GM19395 (cell line): ENCODE measurements around the gene AHNAK2.
"Not testable (repeated sequence)": the region's sequence is repeated elsewhere in the genome, so short reads cannot be mapped to it uniquely, and the experiment has no call there.

Experiments
- ATAC-seq: cut with Tn5 transposase; IDR thresholded peaks from one replicate; pipeline ENCODE4 v1.9.1; 2021; ENCODE audit warnings: mild to moderate bottlenecking, moderate library complexity; ENCODE audit not compliant: unreplicated experiment

The AHNAK2 gene

DNA sequence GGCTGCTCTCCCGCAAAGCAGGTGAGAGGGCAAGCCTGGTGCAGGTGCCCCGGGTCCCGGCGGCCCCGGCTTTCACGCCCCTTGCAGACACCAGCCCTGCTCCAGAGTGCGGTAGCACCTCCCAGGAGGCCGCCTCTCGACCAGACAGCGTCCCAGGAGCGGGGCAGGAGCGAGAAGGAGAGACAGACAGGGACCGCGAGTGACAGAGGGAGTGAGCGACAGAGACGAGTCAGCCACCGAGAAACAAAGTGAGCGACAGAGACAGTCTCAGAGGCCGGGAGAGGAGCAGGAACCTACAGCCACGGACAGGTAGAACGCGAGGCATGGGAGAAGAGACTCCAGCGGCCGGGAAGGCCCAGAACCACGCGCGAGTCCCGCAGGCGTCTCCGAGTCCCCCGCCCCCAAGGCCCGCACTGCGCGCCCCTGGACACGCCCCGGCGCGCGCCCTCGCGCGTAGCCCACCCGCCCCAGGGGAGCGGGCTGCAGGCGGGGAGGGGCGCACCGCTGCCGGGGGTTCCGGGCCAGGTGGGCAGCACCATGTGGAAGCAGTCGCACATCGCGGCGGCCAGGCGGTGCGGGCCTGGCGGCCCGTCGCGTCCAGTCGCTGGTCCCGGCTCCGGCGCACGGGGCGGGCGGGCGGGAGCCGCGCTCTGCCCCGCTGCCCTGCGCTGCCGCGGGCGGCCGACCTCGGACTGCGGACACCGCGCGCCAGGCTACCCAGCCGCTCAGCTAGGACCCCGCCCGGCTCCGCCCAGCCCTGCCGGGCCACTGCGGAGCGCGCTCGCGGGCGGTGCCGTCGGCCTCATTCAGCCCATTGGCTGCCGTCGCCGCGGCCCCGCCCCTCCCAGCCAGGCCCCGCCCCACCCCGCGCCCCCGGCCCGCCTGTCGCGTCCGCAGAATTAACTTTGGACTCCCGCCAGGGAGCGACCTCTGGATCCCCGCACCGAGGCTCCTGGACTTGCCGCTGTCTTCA lies at the start of gene AHNAK2:
TSS of gene AHNAK2 (minus strand) at position 694 of the 973 bp plus-strand sequence. CDS start at position 557, 137 bp downstream.
- no peak for ATAC-seq

DNA sequence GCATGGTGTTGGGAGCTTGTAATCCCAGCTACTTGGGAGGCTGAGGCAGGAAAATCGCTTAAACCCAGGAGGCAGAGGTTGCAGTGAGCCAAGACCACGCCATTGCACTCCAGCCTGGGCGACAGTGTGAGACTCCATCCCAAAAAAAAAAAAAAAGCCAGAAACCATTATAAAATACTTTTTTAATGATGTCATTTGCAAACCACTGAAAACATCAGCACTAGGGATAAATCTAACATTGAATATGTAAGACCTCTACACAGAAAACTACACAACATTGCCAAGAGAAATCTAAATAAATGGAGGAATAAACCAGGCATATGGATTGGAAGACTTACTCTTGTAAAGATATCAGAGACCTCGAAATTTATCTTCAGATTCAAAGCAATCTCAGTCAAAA lies 49.5 kb upstream of the AHNAK2 start:
- not testable (repeated sequence) for ATAC-seq

DNA sequence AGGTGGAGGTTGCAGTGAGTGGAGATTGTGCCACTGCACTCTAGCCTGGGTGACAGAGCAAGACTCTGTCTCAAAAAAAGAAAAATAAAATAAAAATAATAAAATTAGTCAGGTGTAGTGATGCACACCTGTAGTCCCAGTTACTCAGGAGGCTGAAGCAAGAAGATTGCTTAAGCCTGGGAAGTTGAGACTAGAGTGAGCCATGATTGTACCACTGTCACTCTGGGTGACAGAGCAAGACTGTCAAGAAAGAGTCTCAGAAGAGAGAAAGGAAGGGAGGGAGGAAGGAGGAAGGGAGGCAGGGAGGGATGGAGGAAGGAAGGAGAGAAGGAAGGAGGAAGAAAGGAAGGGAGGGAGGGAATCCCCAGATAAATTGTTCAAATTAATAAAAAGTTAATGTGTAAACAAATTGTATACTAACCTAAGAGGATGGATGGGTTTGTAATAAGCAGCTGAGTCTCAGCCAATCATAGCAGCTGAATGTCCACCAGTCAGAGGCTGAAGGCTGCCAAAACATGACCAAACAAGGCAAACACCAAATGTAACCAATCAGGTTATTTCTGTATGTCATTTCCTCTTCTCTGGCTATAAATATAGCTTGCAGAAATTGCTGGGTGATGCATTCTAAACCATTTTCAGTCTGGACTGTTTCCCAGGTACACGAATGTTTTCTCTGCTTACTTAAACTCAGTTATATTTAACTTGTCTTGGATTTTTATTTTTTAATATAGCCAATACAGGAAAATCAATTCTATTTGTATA lies 48.8 kb upstream of the AHNAK2 start:
- no peak for ATAC-seq

DNA sequence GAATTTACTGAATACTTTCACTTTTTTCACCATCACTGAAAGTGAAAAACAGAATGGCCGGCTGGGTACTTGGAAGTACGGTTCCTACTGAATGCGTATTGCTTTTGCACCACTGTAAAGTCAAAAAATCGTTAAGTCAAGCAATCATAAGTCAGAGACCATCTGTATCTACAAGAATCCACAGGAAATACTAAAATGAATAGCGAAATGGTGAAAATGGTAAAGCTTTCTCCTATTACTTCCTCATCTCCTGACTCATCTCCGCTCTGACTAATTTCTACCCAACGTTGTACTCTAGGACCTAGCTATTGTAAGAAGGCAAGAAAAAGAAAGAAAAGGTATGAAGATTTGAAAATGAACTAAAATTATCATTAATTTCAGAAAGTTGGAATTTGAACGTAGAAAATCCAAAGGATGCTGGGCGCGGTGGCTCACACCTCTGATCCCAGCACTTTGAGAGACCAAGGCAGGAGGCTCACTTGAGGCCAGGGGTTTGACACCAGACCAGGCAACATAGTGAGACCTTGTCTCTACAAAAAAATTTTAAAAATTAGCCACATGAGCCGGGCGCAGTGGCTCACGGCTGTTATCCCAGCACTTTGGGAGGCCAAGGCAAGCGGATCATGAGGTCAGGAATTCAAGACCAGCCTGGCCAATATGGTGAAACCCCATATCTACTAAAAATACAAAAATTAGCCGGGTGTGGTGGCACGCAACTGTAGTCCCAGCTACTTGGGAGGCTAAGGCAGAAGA lies 48.0 kb upstream of the AHNAK2 start:
- ATAC-seq: no peak

DNA sequence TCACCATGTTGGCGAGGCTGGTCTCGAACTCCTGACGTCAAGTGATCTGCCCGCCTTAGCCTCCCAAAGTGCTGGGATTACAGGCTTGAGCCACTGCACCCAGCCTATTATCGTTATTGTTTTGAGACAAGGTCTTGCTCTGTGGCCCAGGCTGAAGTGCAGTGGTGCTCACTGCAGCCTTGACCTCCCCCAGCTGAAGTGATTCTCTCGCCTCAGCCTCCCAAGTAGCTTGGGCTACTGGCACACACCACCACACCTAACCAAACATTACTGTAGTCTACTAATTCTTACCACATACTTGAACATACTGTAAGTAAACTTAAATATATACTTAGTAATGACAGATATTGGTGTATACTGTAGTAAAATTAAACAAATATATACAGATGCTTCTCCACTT lies 47.3 kb upstream of the AHNAK2 start:
- no peak for ATAC-seq

DNA sequence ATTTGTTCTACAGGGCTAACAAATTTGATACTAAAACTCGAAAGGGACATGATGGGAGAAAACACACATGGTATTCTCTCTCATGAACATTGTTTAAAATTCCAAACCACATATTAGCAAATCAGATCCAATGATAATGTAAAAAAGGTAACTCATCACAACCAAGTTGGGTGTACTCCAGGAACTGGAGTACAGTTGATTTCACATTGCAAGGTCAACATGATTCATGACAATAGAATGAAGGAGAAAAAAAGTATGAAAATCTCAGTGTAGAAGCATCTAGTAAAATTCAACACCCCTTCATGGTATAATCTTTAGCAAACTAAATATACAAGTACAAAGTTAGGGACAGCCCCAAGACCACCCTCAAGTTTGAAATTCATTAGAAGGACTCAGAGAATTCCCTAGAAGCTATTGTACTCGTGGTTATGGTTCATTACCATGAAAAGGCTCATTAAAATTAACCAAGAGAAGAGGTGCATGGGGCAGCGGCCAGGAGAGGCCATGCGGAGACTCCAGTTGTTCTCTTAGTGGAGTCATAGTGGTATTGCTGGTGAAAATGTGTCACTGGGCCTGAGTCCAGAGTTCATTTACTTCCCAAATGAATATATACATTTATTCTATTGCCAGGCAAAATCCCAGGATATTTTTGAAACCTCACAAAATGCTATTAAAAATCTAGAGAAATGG lies 45.8 kb upstream of the AHNAK2 start:
- ATAC-seq: no peak

DNA sequence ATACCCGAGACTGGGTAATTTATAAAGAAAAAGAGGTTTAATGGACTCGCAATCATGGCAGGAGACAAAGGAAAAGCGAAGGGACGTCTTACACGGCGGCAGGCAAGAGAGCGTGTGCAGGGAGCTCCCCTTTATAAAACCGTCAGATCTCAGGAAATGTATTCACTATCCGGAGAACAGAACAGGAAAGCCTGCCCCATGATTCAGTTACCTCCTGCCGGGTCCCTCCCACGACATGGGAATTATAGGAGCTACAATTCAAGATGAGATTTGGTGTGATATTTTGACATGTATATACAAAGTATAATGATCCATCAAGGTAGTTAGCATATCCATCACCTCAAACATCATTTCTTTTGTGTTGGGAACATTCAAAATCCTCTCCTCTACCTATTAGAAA lies 45.0 kb upstream of the AHNAK2 start:
- ATAC-seq: no peak

DNA sequence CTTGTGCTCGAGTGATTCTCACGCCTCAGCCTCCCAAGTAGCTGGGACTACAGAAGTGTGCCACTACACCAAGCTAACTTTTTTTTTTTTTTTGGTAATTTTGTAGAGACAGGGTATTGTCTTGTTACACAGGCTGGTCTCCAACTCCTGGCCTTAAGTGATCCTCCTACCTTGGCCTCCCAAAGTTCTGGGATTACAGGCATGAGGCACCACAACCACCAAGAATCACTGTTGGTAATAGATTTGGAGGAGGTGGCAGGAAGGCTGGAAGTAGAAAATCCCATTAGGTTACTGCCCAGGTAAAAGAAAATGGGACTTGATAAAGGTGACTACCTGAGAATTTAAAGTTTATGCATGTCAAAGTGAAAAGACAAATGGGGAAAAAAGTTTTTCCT lies 44.1 kb upstream of the AHNAK2 start:
- ATAC-seq: no peak

DNA sequence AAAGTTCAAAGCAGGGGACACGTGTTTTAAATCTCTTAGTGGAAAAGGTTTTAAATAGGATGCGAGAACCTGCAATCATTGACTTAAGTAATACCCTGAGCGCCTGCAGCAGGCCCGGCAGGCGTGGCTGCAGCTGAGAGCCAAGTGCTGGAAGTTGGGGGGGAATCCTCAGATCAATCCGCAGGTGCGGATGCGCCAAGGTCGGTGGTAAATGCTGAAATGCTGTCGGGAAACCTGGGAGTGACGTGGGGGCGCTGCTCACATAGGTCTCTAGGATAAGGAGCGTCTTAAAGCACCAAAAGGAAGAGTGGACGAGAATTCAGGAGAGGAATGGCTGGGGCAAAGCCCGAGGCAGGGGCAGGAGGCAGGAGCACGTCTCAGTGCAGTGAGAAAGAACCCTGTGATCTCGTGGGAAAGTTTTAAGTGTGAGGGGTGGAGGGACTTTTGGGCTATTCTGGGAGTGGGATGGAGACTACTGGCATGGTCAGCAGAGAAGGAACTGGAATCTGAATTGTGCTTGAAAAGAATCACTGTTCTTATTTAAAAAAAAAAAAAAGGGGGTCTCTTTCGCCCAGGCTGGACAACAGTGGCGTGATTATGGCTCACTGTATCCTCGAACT lies 43.6 kb upstream of the AHNAK2 start:
- ATAC-seq: peak; percentile 11

DNA sequence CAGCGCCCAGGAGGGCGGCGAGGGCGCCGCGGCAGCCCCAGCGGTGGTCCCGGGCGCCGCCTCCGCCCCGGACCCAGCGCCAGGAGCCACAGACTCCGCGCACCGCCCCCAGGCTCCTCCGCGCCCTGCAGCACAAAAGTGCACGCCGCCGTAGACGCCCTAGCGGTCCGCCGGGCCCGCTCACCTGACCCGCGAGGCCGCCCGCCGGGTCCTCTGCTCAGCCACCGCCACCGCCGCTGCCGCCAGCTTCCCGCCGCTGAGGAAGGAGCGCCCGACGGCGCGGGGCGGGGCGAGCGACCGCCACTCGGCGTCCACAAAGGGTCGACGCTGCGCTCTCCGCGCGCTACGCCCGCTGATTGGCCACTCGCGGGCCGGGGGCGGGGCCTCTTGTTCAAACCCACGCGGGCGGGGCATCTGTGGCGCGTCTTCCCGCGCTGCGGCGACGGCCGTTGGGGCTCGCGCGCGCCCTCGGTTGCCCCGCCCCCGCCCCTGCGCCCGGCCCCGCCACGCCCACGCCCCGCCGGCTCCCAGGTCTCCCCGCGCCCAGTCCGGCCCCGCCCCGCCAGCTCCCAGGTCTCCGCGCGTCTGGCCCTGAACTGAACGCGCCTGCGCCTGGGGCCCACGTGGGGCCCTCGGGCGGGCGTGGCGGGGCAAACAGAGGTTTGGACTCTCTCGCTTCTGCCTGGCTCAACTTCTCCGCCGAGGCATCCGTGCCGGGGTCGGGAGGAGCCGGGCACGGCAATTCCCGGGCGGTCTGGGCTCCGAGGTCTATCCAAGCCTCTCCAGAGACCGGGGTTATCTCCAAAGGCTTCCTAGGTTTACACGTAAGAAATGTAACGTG lies 42.9 kb upstream of the AHNAK2 start, which contains the start of gene CDCA4:
TSS of gene CDCA4 (minus strand) at position 269 of the 841 bp plus-strand sequence. CDS start 9,154 bp downstream, outside the sequence.
- ATAC-seq: peak; percentile 80

DNA sequence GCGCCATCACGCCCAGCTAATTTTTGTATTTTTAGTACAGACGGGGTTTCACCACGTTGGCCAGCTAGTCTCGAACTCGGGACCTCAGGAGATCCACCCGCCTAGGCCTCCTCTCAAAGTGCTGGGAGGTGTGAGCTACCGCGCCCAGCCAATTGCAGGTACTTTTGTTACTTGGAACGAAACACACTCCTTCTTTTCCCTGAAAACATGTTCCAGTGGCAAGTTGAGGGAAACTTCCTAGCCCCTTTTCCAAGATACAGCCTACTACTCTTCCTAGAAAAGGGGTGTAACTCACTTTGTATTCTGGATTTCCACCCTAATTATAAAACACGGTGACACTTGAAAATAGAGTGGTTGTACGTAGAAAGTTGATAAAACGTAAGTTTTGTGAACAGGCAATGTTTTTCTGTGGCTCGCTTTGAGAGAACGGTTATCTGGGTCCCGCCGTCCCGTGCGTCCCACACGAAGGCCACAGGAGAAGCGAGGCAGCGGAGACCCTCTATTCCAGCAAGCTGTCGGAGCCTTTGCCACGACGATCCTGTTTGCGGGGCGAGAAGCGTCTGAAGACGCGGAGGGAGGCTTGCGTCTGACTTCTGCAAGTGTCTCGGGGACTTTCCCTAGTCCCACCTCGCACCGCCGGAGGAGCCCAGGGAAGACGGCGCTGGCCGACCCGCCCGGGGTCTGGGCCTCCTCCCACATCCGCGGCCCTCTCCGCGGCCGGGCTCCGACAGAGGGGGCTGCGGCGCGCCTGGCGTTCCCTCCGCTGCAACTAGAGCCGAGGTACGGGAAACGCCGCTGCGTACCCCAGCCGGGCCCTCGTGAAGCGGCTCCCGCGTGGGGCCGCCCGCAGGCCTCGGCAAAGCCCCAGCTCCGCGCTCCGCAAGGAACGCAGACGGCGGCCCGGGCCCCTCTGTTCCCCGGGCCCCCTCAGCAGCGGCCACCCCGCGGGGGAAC lies 42.0 kb upstream of the AHNAK2 start:
- ATAC-seq: peak; percentile 26

DNA sequence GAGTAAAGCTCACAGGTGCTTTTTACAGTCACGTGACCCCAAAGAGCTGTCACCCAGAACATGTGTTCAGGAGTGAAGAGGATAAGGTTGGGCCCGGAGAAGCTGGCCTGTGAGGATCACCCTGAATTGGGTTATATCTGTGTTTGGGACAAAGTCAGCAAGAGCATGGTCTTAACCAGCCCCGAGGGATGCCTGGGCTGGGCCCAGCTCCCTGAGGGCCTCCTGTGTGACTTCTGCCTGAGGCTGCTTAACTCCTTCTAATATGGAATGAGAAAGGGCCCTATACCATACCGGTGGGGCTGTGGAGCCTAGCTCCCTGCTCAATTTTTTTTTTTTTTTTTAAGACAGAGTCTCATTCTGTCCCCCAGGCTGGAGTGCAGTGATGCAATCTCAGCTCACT lies 40.2 kb upstream of the AHNAK2 start:
- ATAC-seq: no peak

DNA sequence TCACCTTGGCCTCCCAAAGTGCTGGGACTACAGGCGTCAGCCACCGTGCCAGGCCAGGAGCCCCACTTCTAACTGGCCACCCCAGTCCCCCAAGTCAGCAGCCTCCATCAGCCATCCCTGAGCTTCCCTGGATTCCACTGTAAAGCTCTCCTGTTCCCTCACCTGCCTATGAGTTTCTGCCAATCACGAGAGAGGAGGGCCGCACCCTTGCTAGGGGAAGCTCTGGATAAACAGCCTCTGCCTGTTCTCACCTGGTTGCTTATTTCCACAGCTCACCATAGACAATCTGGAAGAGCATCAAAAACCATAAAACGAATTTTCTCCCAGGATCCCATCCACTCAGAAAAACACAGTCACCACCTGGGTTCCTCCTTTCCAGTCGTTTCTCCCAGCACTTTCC lies 37.7 kb upstream of the AHNAK2 start:
- ATAC-seq: no peak

DNA sequence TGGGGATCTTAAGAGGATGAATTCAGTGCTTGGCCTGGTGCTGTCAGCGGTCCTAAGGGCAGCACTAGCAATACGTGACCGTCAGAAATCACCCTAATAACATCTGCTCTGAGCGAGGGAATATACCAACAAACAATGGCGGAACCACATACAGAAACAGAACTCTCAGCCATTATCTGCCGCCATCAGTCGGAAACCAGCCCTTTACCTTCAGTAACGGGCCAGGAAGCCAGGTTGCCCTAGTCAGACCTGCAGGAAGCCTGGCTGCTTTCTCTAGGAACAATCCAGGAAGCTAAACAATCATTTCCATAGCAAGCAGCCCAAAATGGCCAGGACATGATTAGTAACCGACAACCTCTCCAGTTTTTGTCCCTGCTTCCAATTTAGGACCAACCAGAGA lies 37.1 kb upstream of the AHNAK2 start:
- ATAC-seq: no peak

DNA sequence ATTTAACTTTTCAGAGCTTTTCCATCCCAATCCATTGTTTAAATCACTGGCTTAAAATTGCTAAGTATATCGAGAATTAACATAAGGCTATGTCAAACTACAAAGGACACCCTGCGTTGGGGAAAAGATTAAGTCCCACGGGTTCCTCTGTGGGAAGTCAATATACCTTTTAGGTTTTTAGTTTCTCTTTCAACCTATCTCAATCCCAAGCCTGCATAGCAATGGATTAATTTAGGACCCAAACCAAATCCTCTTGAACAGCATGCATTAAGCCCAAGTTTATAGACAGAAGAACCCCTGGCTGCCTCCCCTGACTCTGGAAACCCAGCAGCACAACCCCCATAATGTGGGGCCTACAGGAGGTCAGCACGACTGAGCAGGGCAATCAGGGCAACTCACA lies 36.5 kb upstream of the AHNAK2 start:
- no peak for ATAC-seq

DNA sequence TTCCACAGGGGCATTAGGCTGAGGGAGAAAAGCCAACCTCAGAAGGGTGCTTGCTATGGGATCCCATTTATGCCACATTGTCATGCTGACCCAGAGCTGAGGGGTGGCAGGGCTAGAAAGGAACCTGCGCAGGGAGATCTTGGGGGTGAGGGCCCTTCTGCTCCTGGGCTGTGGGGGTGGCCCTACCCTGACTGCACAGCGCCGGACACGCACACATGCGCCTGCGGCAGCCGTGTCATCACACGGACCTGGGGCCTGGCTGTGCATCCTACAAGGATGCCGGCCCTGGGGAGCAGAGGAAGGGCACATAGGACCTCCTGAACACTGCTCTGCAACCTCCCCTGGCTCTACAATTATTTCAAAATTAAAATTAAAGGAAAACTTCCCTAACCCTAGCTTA lies 35.9 kb upstream of the AHNAK2 start:
- no peak for ATAC-seq

DNA sequence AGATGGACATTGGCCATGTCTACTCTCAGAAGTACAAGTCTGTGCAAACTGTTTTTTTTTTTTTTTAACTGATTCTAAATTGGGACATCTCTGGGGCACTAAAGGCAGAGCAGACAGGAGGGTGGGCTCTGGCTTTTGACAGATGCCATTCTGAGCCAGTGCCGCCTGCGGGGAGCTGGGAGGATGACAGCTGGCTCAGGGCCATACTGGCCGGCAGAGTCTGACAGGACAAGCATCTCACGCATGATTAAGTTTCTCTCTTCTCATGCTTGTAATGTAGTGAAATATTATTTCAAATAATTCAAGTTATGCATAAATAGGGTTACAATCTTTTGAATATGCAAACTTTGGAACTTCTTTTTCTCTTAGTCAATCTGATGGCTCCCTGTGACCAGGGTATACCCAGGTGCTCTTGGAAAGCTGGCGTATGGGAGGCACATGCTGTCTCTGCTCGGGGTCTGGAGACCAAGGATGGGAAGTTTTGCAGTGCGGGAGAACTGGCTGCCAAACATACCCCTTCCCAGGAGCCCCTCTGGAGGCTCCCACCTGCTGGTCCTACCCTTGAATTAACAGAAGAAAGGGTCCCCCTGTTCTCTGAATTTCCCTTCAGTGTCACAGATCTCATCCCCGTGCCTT lies 35.1 kb upstream of the AHNAK2 start:
- no peak for ATAC-seq
